IMR-90 (cell line): Measurements from ENCODE around the gene PCDHGB6. TPM values are rescaled to one million over a fixed set of nuclear protein-coding genes. Genes with fewer than 3 reads are reported as not detected.

ENCODE experiments used
- ATAC-seq: fragments of 200-7000 bp; cut with Tn5 transposase; 2 replicates; pipeline ENCODE4 v1.9.1; 2020; ENCODE audit warnings: low read depth, mild to moderate bottlenecking, moderate library complexity
- BruUV-seq: library from RNA; stranded (reverse); fragments of 400-500 nt; replicated peaks from 2 replicates; lab custom pipeline; 2021; lab: Mats Ljungman, UMichigan
- CTCF ChIA-PET: fragments of 300-600 bp; formaldehyde crosslinking; extraction: SDS; loops from one replicate; lab custom pipeline; 2021; ENCODE audit warnings: antibody characterized with exemption; lab: Yijun Ruan, JAX
- POLR2A ChIA-PET: fragments of 300-600 bp; sonication (Branson Sonifier 250); formaldehyde crosslinking; loops from one replicate; lab custom pipeline; 2022; ENCODE audit warnings: antibody characterized with exemption; ENCODE audit not compliant: unreplicated experiment; lab: Charles Lee
- DNase-seq: peaks from one replicate; pipeline ENCODE4 v3.0.0; 2013
- H2AFZ ChIP-seq: replicated peaks from 2 replicates; pipeline ENCODE3; 2013; ENCODE audit warnings: low read length, mild to moderate bottlenecking; ENCODE audit not compliant: poor library complexity
- H2AK5ac ChIP-seq: 2 replicates; pipeline ENCODE4 v1.6.1; 2013; ENCODE audit warnings: low read depth, low read length, inconsistent platforms
- H2AK9ac ChIP-seq: replicated peaks from 2 replicates; pipeline ENCODE3; 2013; ENCODE audit warnings: mild to moderate bottlenecking, low read depth, low read length, moderate library complexity; ENCODE audit not compliant: poor library complexity
- H2BK120ac ChIP-seq: 2 replicates; pipeline ENCODE4 v1.6.1; 2013; ENCODE audit warnings: low read depth, low read length, inconsistent platforms
- H2BK15ac ChIP-seq: 3 replicates; pipeline ENCODE4 v1.6.1; 2013; ENCODE audit warnings: low read depth, low read length, inconsistent platforms
- H2BK20ac ChIP-seq: 2 replicates; pipeline ENCODE4 v1.6.1; 2013; ENCODE audit warnings: low read depth, mild to moderate bottlenecking, inconsistent platforms, low read length, moderate library complexity
- H2BK5ac ChIP-seq: 2 replicates; pipeline ENCODE4 v1.6.1; 2013; ENCODE audit warnings: mild to moderate bottlenecking, low read depth, low read length, inconsistent platforms; ENCODE audit not compliant: poor library complexity, severe bottlenecking
- H3K14ac ChIP-seq: replicated peaks from 2 replicates; pipeline ENCODE4 v1.6.1; 2013; ENCODE audit warnings: low read depth, low read length, inconsistent platforms
- H3K18ac ChIP-seq: 2 replicates; pipeline ENCODE4 v1.6.1; 2013; ENCODE audit warnings: low read depth, low read length, control low read depth
- H3K23ac ChIP-seq: 2 replicates; pipeline ENCODE4 v1.6.1; 2013; ENCODE audit warnings: low read depth, low read length, inconsistent platforms
- H3K27ac ChIP-seq: 2 replicates; pipeline ENCODE4 v1.5.1; 2013; ENCODE audit warnings: mild to moderate bottlenecking, control low read depth, low read length; ENCODE audit not compliant: insufficient read depth
- H3K27me3 ChIP-seq: 2 replicates; pipeline ENCODE4 v1.6.1; 2013; ENCODE audit warnings: low read length; ENCODE audit not compliant: control insufficient read depth, insufficient read depth
- H3K36me3 ChIP-seq: 2 replicates; pipeline ENCODE4 v1.6.1; 2013; ENCODE audit warnings: low read length, mixed read lengths; ENCODE audit not compliant: control insufficient read depth, insufficient read depth
- H3K4ac ChIP-seq: 2 replicates; pipeline ENCODE4 v1.6.1; 2013; ENCODE audit warnings: low read depth, low read length, inconsistent platforms
- H3K4me1 ChIP-seq: 2 replicates; pipeline ENCODE4 v1.6.1; 2013; ENCODE audit warnings: low read length, mixed read lengths; ENCODE audit not compliant: control insufficient read depth, insufficient read depth
- H3K4me2 ChIP-seq: 2 replicates; pipeline ENCODE4 v1.6.1; 2013; ENCODE audit warnings: low read depth, mild to moderate bottlenecking, control low read depth, low read length, moderate library complexity
- H3K4me3 ChIP-seq: 2 replicates; pipeline ENCODE4 v1.5.1; 2013; ENCODE audit warnings: low read depth, mild to moderate bottlenecking, control low read depth, low read length, moderate library complexity; ENCODE audit not compliant: insufficient read depth
- H3K56ac ChIP-seq: 2 replicates; pipeline ENCODE4 v1.6.1; 2013; ENCODE audit warnings: low read length, inconsistent platforms; ENCODE audit not compliant: insufficient read depth; ENCODE audit errors: extremely low read depth
- H3K79me1 ChIP-seq, 2 experiments: 2 replicates each; pipeline ENCODE4 v1.6.1; 2013; ENCODE audit warnings: low read length in 2 of 2, inconsistent platforms in 1 of 2, low read depth in 1 of 2
- H3K9ac ChIP-seq: 2 replicates; pipeline ENCODE4 v1.6.1; 2013; ENCODE audit warnings: low read depth, low read length, control low read depth
- H3K9me1 ChIP-seq: 2 replicates; pipeline ENCODE4 v1.6.1; 2013; ENCODE audit warnings: low read length, inconsistent platforms; ENCODE audit not compliant: insufficient read depth
- H3K9me3 ChIP-seq: 2 replicates; pipeline ENCODE4 v1.6.1; 2013; ENCODE audit warnings: low read length; ENCODE audit not compliant: control insufficient read depth, insufficient read depth
- H4K20me1 ChIP-seq: 2 replicates; pipeline ENCODE4 v1.6.1; 2013; ENCODE audit warnings: low read length, inconsistent platforms; ENCODE audit not compliant: insufficient read depth
- H4K5ac ChIP-seq: 2 replicates; pipeline ENCODE4 v1.6.1; 2013; ENCODE audit warnings: mild to moderate bottlenecking, low read depth, low read length, control low read depth
- H4K8ac ChIP-seq, 2 experiments: 2 replicates each; pipeline ENCODE4 v1.6.1; 2013; ENCODE audit warnings: low read depth in 2 of 2, low read length in 2 of 2, control low read depth in 1 of 2, inconsistent platforms in 1 of 2
- H4K91ac ChIP-seq: 2 replicates; pipeline ENCODE4 v1.6.1; 2013; ENCODE audit warnings: low read depth, low read length, inconsistent platforms; ENCODE audit not compliant: insufficient read depth
- BHLHE40 ChIP-seq: fragments of 150-350 bp; IDR thresholded peaks from 2 replicates; pipeline ENCODE4 v1.6.1; 2016; ENCODE audit warnings: mild to moderate bottlenecking, low read depth, low read length
- CEBPB ChIP-seq: IDR thresholded peaks from 2 replicates; pipeline ENCODE4 v1.6.1; 2012; ENCODE audit warnings: low read depth, low read length, improper control_type of control experiment
- CHD1 ChIP-seq: IDR thresholded peaks from 2 replicates; pipeline ENCODE4 v1.6.1; 2012; ENCODE audit warnings: low read depth, low read length, improper control_type of control experiment
- FOS ChIP-seq: fragments of 150-350 bp; IDR thresholded peaks from 2 replicates; pipeline ENCODE4 v1.6.1; 2016; ENCODE audit warnings: low read depth, low read length
- MAFK ChIP-seq: IDR thresholded peaks from 2 replicates; pipeline ENCODE4 v1.6.1; 2012; ENCODE audit warnings: low read depth, low read length, improper control_type of control experiment
- MAZ ChIP-seq: IDR thresholded peaks from 2 replicates; pipeline ENCODE4 v1.6.1; 2012; ENCODE audit warnings: low read depth, mild to moderate bottlenecking, low read length, improper control_type of control experiment, moderate library complexity, borderline replicate concordance
- MXI1 ChIP-seq: IDR thresholded peaks from 2 replicates; pipeline ENCODE4 v1.6.1; 2012; ENCODE audit warnings: low read depth, mild to moderate bottlenecking, low read length, moderate library complexity, borderline replicate concordance
- NFE2L2 ChIP-seq: fragments of 150-350 bp; IDR thresholded peaks from 2 replicates; pipeline ENCODE4 v1.6.1; 2016; ENCODE audit warnings: low read depth, mild to moderate bottlenecking, low read length
- POLR2A ChIP-seq: IDR thresholded peaks from 2 replicates; pipeline ENCODE4 v1.6.1; 2012; ENCODE audit warnings: mild to moderate bottlenecking, low read depth, low read length
- RAD21 ChIP-seq: IDR thresholded peaks from 2 replicates; pipeline ENCODE4 v1.6.1; 2012; ENCODE audit warnings: low read length, improper control_type of control experiment
- RCOR1 ChIP-seq: IDR thresholded peaks from 2 replicates; pipeline ENCODE4 v1.6.1; 2012; ENCODE audit warnings: mild to moderate bottlenecking, low read length, improper control_type of control experiment; ENCODE audit not compliant: insufficient replicate concordance
- RFX5 ChIP-seq: IDR thresholded peaks from 2 replicates; pipeline ENCODE4 v1.8.0; 2012; ENCODE audit warnings: low read depth, mild to moderate bottlenecking, low read length, moderate library complexity
- SMC3 ChIP-seq: fragments of 150-350 bp; IDR thresholded peaks from 2 replicates; pipeline ENCODE4 v1.6.1; 2016; ENCODE audit warnings: low read depth, mild to moderate bottlenecking, antibody characterized with exemption, low read length, moderate library complexity
- WGBS, 2 experiments: methylation state at CpG; one replicate each; pipeline versions ENCODE4 v1.1.5 to v1.1.7; 2013; ENCODE audit warnings: missing lambda C conversion rate in 2 of 2; ENCODE audit not compliant: insufficient read length in 1 of 2; ENCODE audit errors: extremely low coverage in 2 of 2; 5-methylcytosine and 5-hydroxymethylcytosine counted together
- dilution Hi-C: fragments of 300-500 bp; cut with HindIII; formaldehyde crosslinking; loops from one replicate; pipeline ENCODE4 v1.14.3; 2018; ENCODE audit warnings: low sequenced_read_pairs; ENCODE audit not compliant: unreplicated experiment
- in situ Hi-C: fragments of 300-500 bp; cut with MboI; formaldehyde crosslinking; loops from 3 replicates; pipeline ENCODE4 v1.14.3; 2019; ENCODE audit warnings: low sequenced_read_pairs, inconsistent platforms, mixed read lengths
- intact Hi-C: fragments of 100-400 bp; cut with micrococcal nuclease; formaldehyde crosslinking; loops from 2 replicates; pipeline ENCODE4 v1.10.0; 2022
- polyA plus RNA-seq, 3 experiments: library from polyadenylated mRNA; depleted of rRNA; stranded (reverse); fragments of >200 nt; gene quantifications; 2 replicates each; pipeline ENCODE4 v1.2.3, GENCODE V29; 2012; ENCODE audit warnings: low replicate concordance in 1 of 3
- total RNA-seq: library from RNA; depleted of rRNA; stranded (reverse); fragments of >200 nt; gene quantifications from 2 replicates; pipeline ENCODE4 v1.2.3, GENCODE V29; 2012
- TF ChIP-seq, protein P1 (sequence below): conservative IDR thresholded peaks from 2 replicates; pipeline ENCODE4 v1.5.1; 2012; ENCODE audit warnings: mild to moderate bottlenecking, low read depth, low read length, improper control_type of control experiment
- TF ChIP-seq, protein P2 (sequence below): fragments of 150-350 bp; IDR thresholded peaks from 2 replicates; pipeline ENCODE4 v1.6.1; 2016; ENCODE audit warnings: low read depth, mild to moderate bottlenecking, low read length, moderate library complexity, borderline replicate concordance
- TF ChIP-seq, protein P3 (sequence below): fragments of 150-350 bp; IDR thresholded peaks from 2 replicates; pipeline ENCODE4 v1.6.1; 2017; ENCODE audit warnings: mild to moderate bottlenecking, antibody characterized with exemption, low read length, low read depth

Gene PCDHGB6
- total and polyA plus RNA-seq, 2 of the 4 experiments (the other 2 are of a cell fraction), result 1.4 to 2.2 TPM

DNA sequence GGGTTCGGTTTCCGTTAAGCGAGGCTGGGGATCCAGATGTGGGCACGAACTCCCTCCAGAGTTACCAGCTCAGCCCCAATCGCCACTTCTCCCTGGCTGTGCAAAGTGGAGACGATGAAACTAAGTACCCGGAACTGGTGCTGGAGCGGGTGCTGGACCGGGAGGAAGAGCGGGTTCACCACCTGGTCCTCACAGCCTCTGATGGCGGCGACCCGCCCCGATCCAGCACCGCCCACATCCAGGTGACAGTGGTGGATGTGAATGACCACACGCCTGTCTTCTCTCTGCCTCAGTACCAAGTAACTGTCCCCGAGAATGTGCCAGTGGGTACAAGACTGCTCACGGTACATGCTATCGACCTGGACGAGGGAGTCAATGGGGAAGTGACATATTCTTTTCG is 24.5 kb upstream of the PCDHGB6 start:
- Histone ChIP-seq H3K9ac (no peak overlapping the region), H3K4me3 (peak overlapping the region; percentile 83)

More for the DNA sequence above, 24.5 kb upstream of the PCDHGB6 start:
- peak overlapping the region; percentile 81 for H2AFZ ChIP-seq
- H4K5ac ChIP-seq, result no peak overlapping the region; the same call in 1 of the 2 replicates
- H3K9me3 ChIP-seq, result peaks cover 30% of the 10 kb centered on the region
- ATAC-seq, result no peak
- H3K4me1 ChIP-seq, result no peaks in the 10 kb centered on the region; the same call in 1 of the 2 replicates
- dilution Hi-C loops (no loop called here), in situ Hi-C loops (no loop called here), intact Hi-C loops (no loop called here)
- no peak overlapping the region for H3K18ac ChIP-seq
- no TSS peak for BruUV-seq
- H2AK9ac ChIP-seq, result peak overlapping the region; percentile 72
- no peak overlapping the region for H2BK5ac ChIP-seq
- no peak overlapping the region for H2BK120ac ChIP-seq
- no peak overlapping the region for H2BK20ac ChIP-seq
- H3K36me3 ChIP-seq, result peaks cover 3% of the 10 kb centered on the region; the same call in 1 of the 2 replicates
- H3K14ac ChIP-seq, result no peak overlapping the region; the same call in 1 of the 2 replicates
- H3K27me3 ChIP-seq, result no peaks in the 10 kb centered on the region
- CTCF ChIA-PET, result no interaction called here
- H2AK5ac ChIP-seq, result no peak overlapping the region
- 24% methylated on average over 10 of the region's 21 CpGs; no CpG with 5 or more reads in 1 of the 2 experiments for WGBS, 2 experiments
- peak overlapping the region in 1 of 2 experiments; percentile 58; a peak in 1 of 4 replicates for H4K8ac ChIP-seq
- DNase-seq, result no peak
- TF ChIP-seq RCOR1 (no peak), RAD21 (no peak), MAFK (no peak), SMC3 (no peak), POLR2A (no peak), BHLHE40 (no peak), FOS (no peak), MAZ (no peak), RFX5 (no peak), CEBPB (no peak), MXI1 (no peak), CHD1 (no peak), NFE2L2 (no peak)
- TF ChIP-seq, protein P1, sequence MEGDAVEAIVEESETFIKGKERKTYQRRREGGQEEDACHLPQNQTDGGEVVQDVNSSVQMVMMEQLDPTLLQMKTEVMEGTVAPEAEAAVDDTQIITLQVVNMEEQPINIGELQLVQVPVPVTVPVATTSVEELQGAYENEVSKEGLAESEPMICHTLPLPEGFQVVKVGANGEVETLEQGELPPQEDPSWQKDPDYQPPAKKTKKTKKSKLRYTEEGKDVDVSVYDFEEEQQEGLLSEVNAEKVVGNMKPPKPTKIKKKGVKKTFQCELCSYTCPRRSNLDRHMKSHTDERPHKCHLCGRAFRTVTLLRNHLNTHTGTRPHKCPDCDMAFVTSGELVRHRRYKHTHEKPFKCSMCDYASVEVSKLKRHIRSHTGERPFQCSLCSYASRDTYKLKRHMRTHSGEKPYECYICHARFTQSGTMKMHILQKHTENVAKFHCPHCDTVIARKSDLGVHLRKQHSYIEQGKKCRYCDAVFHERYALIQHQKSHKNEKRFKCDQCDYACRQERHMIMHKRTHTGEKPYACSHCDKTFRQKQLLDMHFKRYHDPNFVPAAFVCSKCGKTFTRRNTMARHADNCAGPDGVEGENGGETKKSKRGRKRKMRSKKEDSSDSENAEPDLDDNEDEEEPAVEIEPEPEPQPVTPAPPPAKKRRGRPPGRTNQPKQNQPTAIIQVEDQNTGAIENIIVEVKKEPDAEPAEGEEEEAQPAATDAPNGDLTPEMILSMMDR, result no peak
- TF ChIP-seq, protein P2, sequence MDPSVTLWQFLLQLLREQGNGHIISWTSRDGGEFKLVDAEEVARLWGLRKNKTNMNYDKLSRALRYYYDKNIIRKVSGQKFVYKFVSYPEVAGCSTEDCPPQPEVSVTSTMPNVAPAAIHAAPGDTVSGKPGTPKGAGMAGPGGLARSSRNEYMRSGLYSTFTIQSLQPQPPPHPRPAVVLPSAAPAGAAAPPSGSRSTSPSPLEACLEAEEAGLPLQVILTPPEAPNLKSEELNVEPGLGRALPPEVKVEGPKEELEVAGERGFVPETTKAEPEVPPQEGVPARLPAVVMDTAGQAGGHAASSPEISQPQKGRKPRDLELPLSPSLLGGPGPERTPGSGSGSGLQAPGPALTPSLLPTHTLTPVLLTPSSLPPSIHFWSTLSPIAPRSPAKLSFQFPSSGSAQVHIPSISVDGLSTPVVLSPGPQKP, result no peak
- TF ChIP-seq, protein P3, sequence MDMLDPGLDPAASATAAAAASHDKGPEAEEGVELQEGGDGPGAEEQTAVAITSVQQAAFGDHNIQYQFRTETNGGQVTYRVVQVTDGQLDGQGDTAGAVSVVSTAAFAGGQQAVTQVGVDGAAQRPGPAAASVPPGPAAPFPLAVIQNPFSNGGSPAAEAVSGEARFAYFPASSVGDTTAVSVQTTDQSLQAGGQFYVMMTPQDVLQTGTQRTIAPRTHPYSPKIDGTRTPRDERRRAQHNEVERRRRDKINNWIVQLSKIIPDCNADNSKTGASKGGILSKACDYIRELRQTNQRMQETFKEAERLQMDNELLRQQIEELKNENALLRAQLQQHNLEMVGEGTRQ, result no peak
- no peak overlapping the region for H3K27ac ChIP-seq
- H3K79me1 ChIP-seq, result peaks cover 2 to 7% of the 10 kb centered on the region in 2 experiments; a peak in 3 of 4 replicates
- H3K23ac ChIP-seq, result no peak overlapping the region; the same call in 1 of the 2 replicates
- H2BK15ac ChIP-seq, result no peak overlapping the region
- no peak overlapping the region for H4K91ac ChIP-seq
- POLR2A ChIA-PET, result no interaction called here
- peak overlapping the region; percentile 4 for H3K4me2 ChIP-seq
- no peak overlapping the region for H3K4ac ChIP-seq
- H4K20me1 ChIP-seq, result no peaks in the 10 kb centered on the region
- no peak overlapping the region for H3K56ac ChIP-seq
- no peaks in the 10 kb centered on the region for H3K9me1 ChIP-seq
